Measurements from ENCODE around the gene PTPRM. TPM values are rescaled to one million over a fixed set of nuclear protein-coding genes. Genes with fewer than 3 reads are reported as not detected.

Gene PTPRM
- polyA plus RNA-seq, 1 donor from 2014 or later, result 126 TPM

GRCh38 chr18:8385400-8385799 lies 818.3 kb downstream of the PTPRM start:
- Histone ChIP-seq H3K79me2 (replicated peaks; ENCODE audit: insufficient read depth, low read length) (no peaks in the 10 kb centered on the region), H3K9me3 (ENCODE audit: low read length) (no peaks in the 10 kb centered on the region), H3K9me2 (ENCODE audit: insufficient read depth, low read length) (no peaks in the 10 kb centered on the region), H3K27me3 (ENCODE audit: insufficient read depth, low read depth, low read length) (no peaks in the 10 kb centered on the region), H3K27ac (ENCODE audit: low read length) (peak overlapping the region; percentile 71), H2AFZ (ENCODE audit: low read depth, low read length) (no peak overlapping the region), H3F3A (ENCODE audit: insufficient read depth, low read length, poor library complexity, severe bottlenecking) (peaks cover 6% of the 10 kb centered on the region), H3K36me3 (ENCODE audit: insufficient read depth, low read length) (no peaks in the 10 kb centered on the region), H3K4me3 (ENCODE audit: low read length) (no peak overlapping the region), H4K20me1 (ENCODE audit: insufficient read depth) (no peaks in the 10 kb centered on the region), H3K4me2 (ENCODE audit: low read length) (no peak overlapping the region), H3K9ac (ENCODE audit: low read length) (no peak overlapping the region)
- no peak for TF ChIP-seq RAD21 (conservative IDR thresholded peaks at IDR 0.05)
- no peak for TF ChIP-seq POLR2AphosphoS5 (IDR thresholded peaks at IDR 0.05)
- no peak for TF ChIP-seq TAF1 (IDR thresholded peaks at IDR 0.05; ENCODE audit: low read depth)
- no peak for TF ChIP-seq CTCF (IDR thresholded peaks at IDR 0.05; ENCODE audit: poor library complexity, severe bottlenecking)
- TF ChIP-seq EP300 (conservative IDR thresholded peaks at IDR 0.05; ENCODE audit: poor library complexity, severe bottlenecking), result no peak
- no peak for TF ChIP-seq EZH2 (IDR thresholded peaks at IDR 0.05; ENCODE audit: borderline replicate concordance, insufficient read depth, low read length, poor library complexity, severe bottlenecking)
- TF ChIP-seq MXI1 (conservative IDR thresholded peaks at IDR 0.05; ENCODE audit: poor library complexity, severe bottlenecking), result no peak
- TF ChIP-seq SMC3 (conservative IDR thresholded peaks at IDR 0.05; ENCODE audit: poor library complexity), result no peak
- TF ChIP-seq REST (IDR thresholded peaks at IDR 0.05; ENCODE audit: borderline replicate concordance), result no peak

GRCh38 chr18:8386669-8387380 lies 819.7 kb downstream of the PTPRM start:
- Histone ChIP-seq H3K9me3 (ENCODE audit: low read length) (no peaks in the 10 kb centered on the region), H2AFZ (ENCODE audit: low read depth, low read length) (no peak overlapping the region), H3F3A (ENCODE audit: insufficient read depth, low read length, poor library complexity, severe bottlenecking) (peaks cover 6% of the 10 kb centered on the region), H3K4me2 (ENCODE audit: low read length) (no peak overlapping the region), H4K20me1 (ENCODE audit: insufficient read depth) (no peaks in the 10 kb centered on the region), H3K27ac (ENCODE audit: low read length) (peak overlapping the region; percentile 71), H3K9ac (ENCODE audit: low read length) (peak overlapping the region; percentile 27), H3K27me3 (ENCODE audit: insufficient read depth, low read depth, low read length) (no peaks in the 10 kb centered on the region), H3K36me3 (ENCODE audit: insufficient read depth, low read length) (no peaks in the 10 kb centered on the region), H3K79me2 (replicated peaks; ENCODE audit: insufficient read depth, low read length) (no peaks in the 10 kb centered on the region), H3K9me2 (ENCODE audit: insufficient read depth, low read length) (no peaks in the 10 kb centered on the region), H3K4me3 (ENCODE audit: low read length) (peak overlapping the region; percentile 7)
- TF ChIP-seq EP300 (conservative IDR thresholded peaks at IDR 0.05; ENCODE audit: poor library complexity, severe bottlenecking), result peak; percentile 55
- TF ChIP-seq POLR2AphosphoS5 (IDR thresholded peaks at IDR 0.05), result no peak
- no peak for TF ChIP-seq EZH2 (IDR thresholded peaks at IDR 0.05; ENCODE audit: borderline replicate concordance, insufficient read depth, low read length, poor library complexity, severe bottlenecking)
- no peak for TF ChIP-seq REST (IDR thresholded peaks at IDR 0.05; ENCODE audit: borderline replicate concordance)
- TF ChIP-seq TAF1 (IDR thresholded peaks at IDR 0.05; ENCODE audit: low read depth), result no peak
- TF ChIP-seq CTCF (IDR thresholded peaks at IDR 0.05; ENCODE audit: poor library complexity, severe bottlenecking), result no peak
- peak; percentile 22 for TF ChIP-seq RAD21 (conservative IDR thresholded peaks at IDR 0.05)
- peak; percentile 24 for TF ChIP-seq SMC3 (conservative IDR thresholded peaks at IDR 0.05; ENCODE audit: poor library complexity)
- TF ChIP-seq MXI1 (conservative IDR thresholded peaks at IDR 0.05; ENCODE audit: poor library complexity, severe bottlenecking), result no peak
